Lower lobe of right lung (tissue), 2 donors: ENCODE data around the gene TMEM63A. TPM values are rescaled to one million over a fixed set of nuclear protein-coding genes. Genes with fewer than 3 reads are reported as not detected.
"Not testable (repeated sequence)": the region's sequence is repeated elsewhere in the genome, so short reads cannot be mapped to it uniquely, and the experiment has no call there.

Experiments
- ATAC-seq, 2 donors: fragments of 200-7000 bp; cut with Tn5 transposase; one replicate each; pipeline ENCODE4 v1.9.1; 2020 to 2022; ENCODE audit warnings: mild to moderate bottlenecking in 2 of 2, moderate library complexity in 2 of 2
- DNase-seq: peaks from one replicate; pipeline ENCODE4 v3.0.0-alpha.2; 2020
- H3K27ac ChIP-seq: fragments of 200-600 bp; one replicate; pipeline ENCODE4 v1.8.0; 2022
- H3K27me3 ChIP-seq: fragments of 200-600 bp; one replicate; pipeline ENCODE4 v1.8.0; 2022; ENCODE audit warnings: low read depth
- H3K36me3 ChIP-seq: fragments of 200-600 bp; one replicate; pipeline ENCODE4 v1.8.0; 2022; ENCODE audit warnings: mild to moderate bottlenecking
- H3K4me1 ChIP-seq: fragments of 200-600 bp; one replicate; pipeline ENCODE4 v1.8.0; 2022
- H3K4me3 ChIP-seq: fragments of 200-600 bp; one replicate; pipeline ENCODE4 v1.8.0; 2022; ENCODE audit warnings: mild to moderate bottlenecking
- H3K9me3 ChIP-seq: fragments of 200-600 bp; one replicate; pipeline ENCODE4 v1.8.0; 2022
- CTCF ChIP-seq: fragments of 200-600 bp; IDR thresholded peaks from one replicate; pipeline ENCODE4 v1.8.0; 2022; ENCODE audit warnings: antibody characterized with exemption, mild to moderate bottlenecking
- intact Hi-C: fragments of 100-400 bp; cut with DNase I; formaldehyde crosslinking; loops from one replicate; pipeline ENCODE4 v1.11.0; 2022
- total RNA-seq: library from RNA; stranded (reverse); fragmentation: NEBNext Ultra II Directional; extraction: Animal tissue kit (Norgen Biotek cat#: 25700); gene quantifications from one replicate; pipeline ENCODE4 v1.2.1, GENCODE V29; 2021
- donor health status: DM: no; HTN: yes; CAD: no; lungs with severe emphysema.

Gene TMEM63A
- total RNA-seq, 1 donor from 2014 or later: 141 TPM

GRCh38 chr1:225842788-225843425 is 39.3 kb downstream of the TMEM63A start:
- no peak overlapping the region for H3K4me3 ChIP-seq
- peaks cover 5% of the 10 kb centered on the region for H3K4me1 ChIP-seq
- H3K27ac ChIP-seq: no peak overlapping the region
- no peaks in the 10 kb centered on the region for H3K27me3 ChIP-seq
- ATAC-seq (no peak), DNase-seq (no peak)
- no peaks in the 10 kb centered on the region for H3K9me3 ChIP-seq
- H3K36me3 ChIP-seq: peaks cover 100% of the 10 kb centered on the region
- intact Hi-C loops: no loop called here
- no peak for TF ChIP-seq CTCF

DNA sequence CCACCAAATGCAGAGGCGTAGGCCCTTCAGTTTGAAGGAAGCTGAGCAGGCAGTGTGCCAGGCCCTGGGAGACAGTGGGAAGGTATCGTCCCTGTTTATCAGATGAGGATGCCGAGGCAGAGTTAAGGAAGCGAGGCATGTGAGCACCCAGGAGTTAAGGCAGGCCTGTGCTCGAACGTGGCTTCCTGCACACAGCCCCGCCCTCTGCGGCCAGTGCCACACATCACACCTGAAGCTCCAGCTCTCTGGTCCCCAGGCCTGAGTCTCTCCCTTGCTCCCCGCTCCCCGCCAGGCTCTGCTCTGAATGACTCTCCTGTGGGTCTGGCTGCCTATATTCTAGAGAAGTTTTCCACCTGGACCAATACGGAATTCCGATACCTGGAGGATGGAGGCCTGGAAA is 40.1 kb downstream of the TMEM63A start:
- no peak for TF ChIP-seq CTCF
- Histone ChIP-seq H3K4me1 (peaks cover 5% of the 10 kb centered on the region), H3K4me3 (no peak overlapping the region), H3K27me3 (no peaks in the 10 kb centered on the region), H3K36me3 (peaks cover 100% of the 10 kb centered on the region), H3K27ac (no peak overlapping the region), H3K9me3 (no peaks in the 10 kb centered on the region)
- intact Hi-C loops: no loop called here
- DNase-seq: no peak
- ATAC-seq: no peak

GRCh38 chr1:225840713-225841112 is 41.5 kb downstream of the TMEM63A start:
- intact Hi-C loops: no loop called here

GRCh38 chr1:225840223-225840610 is 42.0 kb downstream of the TMEM63A start:
- no peak overlapping the region for H3K4me3 ChIP-seq
- peaks cover 5% of the 10 kb centered on the region for H3K4me1 ChIP-seq
- H3K27me3 ChIP-seq: no peaks in the 10 kb centered on the region
- ATAC-seq (no peak), DNase-seq (no peak)
- intact Hi-C loops: no loop called here
- H3K27ac ChIP-seq: no peak overlapping the region
- no peak for TF ChIP-seq CTCF
- H3K9me3 ChIP-seq: no peaks in the 10 kb centered on the region
- H3K36me3 ChIP-seq: peaks cover 90% of the 10 kb centered on the region

More at GRCh38 chr1:225840713-225841112, 41.5 kb downstream of the TMEM63A start:
- Histone ChIP-seq H3K27ac (no peak overlapping the region), H3K4me3 (no peak overlapping the region), H3K36me3 (peaks cover 94% of the 10 kb centered on the region), H3K27me3 (no peaks in the 10 kb centered on the region), H3K4me1 (peaks cover 6% of the 10 kb centered on the region), H3K9me3 (no peaks in the 10 kb centered on the region)
- ATAC-seq (no peak), DNase-seq (no peak)
- no peak for TF ChIP-seq CTCF

DNA sequence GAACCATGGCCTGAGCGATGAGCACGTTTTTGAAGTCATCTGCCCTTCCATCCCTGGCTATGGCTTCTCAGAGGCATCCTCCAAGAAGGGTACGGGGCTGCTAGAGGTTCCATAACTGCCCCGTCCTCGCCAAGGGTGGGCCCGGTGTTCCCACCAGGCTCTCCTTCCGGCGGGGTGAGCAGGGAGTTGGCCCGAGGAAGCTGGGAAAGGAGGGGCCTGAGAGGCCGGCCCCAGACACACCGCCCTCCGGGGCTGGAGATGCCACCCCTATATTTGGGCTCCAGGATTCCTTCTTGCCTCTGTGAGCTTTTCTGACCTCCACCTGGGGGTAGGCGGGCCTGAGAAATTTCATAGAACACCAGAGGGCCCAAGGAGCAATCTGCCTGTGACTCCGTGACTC is 43.4 kb downstream of the TMEM63A start:
- Histone ChIP-seq H3K36me3 (peaks cover 75% of the 10 kb centered on the region), H3K27me3 (no peaks in the 10 kb centered on the region), H3K9me3 (no peaks in the 10 kb centered on the region), H3K4me3 (no peak overlapping the region), H3K4me1 (peaks cover 10% of the 10 kb centered on the region), H3K27ac (no peak overlapping the region)
- ATAC-seq (no peak), DNase-seq (no peak)
- intact Hi-C loops: no loop called here
- no peak for TF ChIP-seq CTCF

DNA sequence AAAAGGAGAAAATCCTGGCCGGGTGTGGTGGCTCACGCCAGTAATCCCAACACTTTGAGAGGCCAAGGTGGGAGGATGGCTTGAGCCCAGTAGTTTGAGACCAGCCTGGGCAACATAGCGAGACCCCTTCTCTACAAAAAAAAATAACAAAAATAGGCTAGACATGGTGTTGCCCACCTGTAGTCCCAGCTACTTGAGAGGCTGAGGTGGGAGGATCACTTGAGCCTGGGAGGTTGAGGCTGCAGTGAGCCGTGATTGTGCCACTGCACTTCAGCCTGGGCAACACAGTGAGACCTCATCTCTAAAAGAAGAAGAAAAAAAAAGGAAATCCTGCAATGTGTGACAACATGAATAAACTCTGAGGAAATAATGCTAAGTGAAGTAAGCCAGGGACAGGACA is 45.9 kb downstream of the TMEM63A start:
- H3K36me3 ChIP-seq: peaks cover 74% of the 10 kb centered on the region
- H3K9me3 ChIP-seq, H3K27me3 ChIP-seq, ATAC-seq, intact Hi-C loops, H3K4me3 ChIP-seq, H3K4me1 ChIP-seq, DNase-seq, H3K27ac ChIP-seq: not testable (repeated sequence)
